Measurements from ENCODE around the gene NCL. TPM values are rescaled to one million over a fixed set of nuclear protein-coding genes. Genes with fewer than 3 reads are reported as not detected.
"Not testable (repeated sequence)": the region's sequence is repeated elsewhere in the genome, so short reads cannot be mapped to it uniquely, and the experiment has no call there.

The NCL gene
- total RNA-seq, 1 donor from 2014 or later = 346 TPM

GRCh38 chr2:231464576-231465540 is 574 bp upstream of the NCL start:
- DNase-seq (ENCODE audit: low spot score) = peak; percentile 99
- H3K4me3 Mint-ChIP-seq (ENCODE audit: unreplicated experiment) = peak overlapping the region; percentile 89
- H3K4me1 Mint-ChIP-seq (ENCODE audit: unreplicated experiment) = peaks cover 21% of the 10 kb centered on the region
- peak overlapping the region; percentile 96 for H3K27ac Mint-ChIP-seq (ENCODE audit: unreplicated experiment)
- TF ChIP-seq, protein P1, sequence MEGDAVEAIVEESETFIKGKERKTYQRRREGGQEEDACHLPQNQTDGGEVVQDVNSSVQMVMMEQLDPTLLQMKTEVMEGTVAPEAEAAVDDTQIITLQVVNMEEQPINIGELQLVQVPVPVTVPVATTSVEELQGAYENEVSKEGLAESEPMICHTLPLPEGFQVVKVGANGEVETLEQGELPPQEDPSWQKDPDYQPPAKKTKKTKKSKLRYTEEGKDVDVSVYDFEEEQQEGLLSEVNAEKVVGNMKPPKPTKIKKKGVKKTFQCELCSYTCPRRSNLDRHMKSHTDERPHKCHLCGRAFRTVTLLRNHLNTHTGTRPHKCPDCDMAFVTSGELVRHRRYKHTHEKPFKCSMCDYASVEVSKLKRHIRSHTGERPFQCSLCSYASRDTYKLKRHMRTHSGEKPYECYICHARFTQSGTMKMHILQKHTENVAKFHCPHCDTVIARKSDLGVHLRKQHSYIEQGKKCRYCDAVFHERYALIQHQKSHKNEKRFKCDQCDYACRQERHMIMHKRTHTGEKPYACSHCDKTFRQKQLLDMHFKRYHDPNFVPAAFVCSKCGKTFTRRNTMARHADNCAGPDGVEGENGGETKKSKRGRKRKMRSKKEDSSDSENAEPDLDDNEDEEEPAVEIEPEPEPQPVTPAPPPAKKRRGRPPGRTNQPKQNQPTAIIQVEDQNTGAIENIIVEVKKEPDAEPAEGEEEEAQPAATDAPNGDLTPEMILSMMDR (IDR thresholded peaks at IDR 0.05; ENCODE audit: unreplicated experiment) = no peak
- H3K36me3 Mint-ChIP-seq (ENCODE audit: low read depth, unreplicated experiment) = peaks cover 34% of the 10 kb centered on the region
- no peaks in the 10 kb centered on the region for H3K9me3 Mint-ChIP-seq (ENCODE audit: unreplicated experiment)
- peaks cover 10% of the 10 kb centered on the region for H3K27me3 Mint-ChIP-seq (ENCODE audit: unreplicated experiment)

- no peak for DNase-seq (ENCODE audit: low spot score)
- TF ChIP-seq, protein P1 (IDR thresholded peaks at IDR 0.05; ENCODE audit: unreplicated experiment) = no peak
- Mint-ChIP-seq H3K36me3 (ENCODE audit: low read depth, unreplicated experiment) (peaks cover 46% of the 10 kb centered on the region), H3K27me3 (ENCODE audit: unreplicated experiment) (peaks cover 10% of the 10 kb centered on the region), H3K27ac (ENCODE audit: unreplicated experiment) (peak overlapping the region; percentile 76), H3K4me1 (ENCODE audit: unreplicated experiment) (peaks cover 21% of the 10 kb centered on the region), H3K4me3 (ENCODE audit: unreplicated experiment) (peak overlapping the region; percentile 89), H3K9me3 (ENCODE audit: unreplicated experiment) (no peaks in the 10 kb centered on the region)
These were observed 1.4 kb downstream of the NCL start for GRCh38 chr2:231462729-231463465.

DNA sequence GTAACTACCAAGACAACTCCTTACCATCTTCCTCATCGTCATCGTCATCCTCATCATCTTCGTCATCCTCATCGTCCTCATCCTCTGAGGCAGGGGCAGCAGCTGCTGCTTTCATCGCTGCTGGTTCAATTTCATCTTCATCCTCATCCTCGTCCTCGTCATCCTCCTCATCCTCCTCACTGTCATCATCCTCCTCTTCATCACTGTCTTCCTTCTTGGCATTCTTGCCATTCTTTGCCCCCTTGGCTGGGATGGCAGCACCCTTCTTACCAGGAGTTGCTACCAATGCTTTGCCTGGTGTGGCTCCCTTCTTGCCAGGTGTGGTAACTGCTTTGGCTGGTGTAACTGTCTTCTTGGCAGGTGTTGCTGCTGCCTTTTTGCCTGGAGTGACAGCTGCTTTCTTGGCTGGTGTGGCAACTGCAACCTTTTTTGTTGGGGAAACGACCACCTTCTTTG is 2.7 kb downstream of the NCL start:
- Mint-ChIP-seq H3K4me3 (ENCODE audit: unreplicated experiment) (peak overlapping the region; percentile 54), H3K27me3 (ENCODE audit: unreplicated experiment) (peaks cover 10% of the 10 kb centered on the region), H3K36me3 (ENCODE audit: low read depth, unreplicated experiment) (peaks cover 50% of the 10 kb centered on the region), H3K4me1 (ENCODE audit: unreplicated experiment) (peaks cover 24% of the 10 kb centered on the region), H3K27ac (ENCODE audit: unreplicated experiment) (peak overlapping the region; percentile 85), H3K9me3 (ENCODE audit: unreplicated experiment) (no peaks in the 10 kb centered on the region)
- DNase-seq (ENCODE audit: low spot score) = no peak
- TF ChIP-seq, protein P1 (IDR thresholded peaks at IDR 0.05; ENCODE audit: unreplicated experiment) = no peak

DNA sequence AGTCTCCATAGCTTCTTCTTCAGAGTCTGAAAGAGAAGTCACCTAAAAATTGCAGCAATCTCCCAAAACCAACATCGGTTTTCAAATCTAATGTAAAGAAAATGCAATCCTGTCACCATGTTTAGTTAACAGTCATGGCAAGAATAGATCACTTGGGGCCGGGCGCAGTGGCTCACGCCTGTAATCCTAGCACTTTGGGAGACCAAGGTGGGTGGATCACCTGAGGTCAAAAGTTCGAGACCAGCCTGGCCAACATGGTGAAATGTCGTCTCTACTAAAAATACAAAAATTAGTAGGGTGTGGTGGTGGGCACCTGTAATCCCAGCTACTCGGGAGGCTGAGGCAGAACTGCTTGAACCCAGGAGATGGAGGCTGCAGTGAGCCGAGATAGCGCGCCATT is 3.4 kb downstream of the NCL start:
- Mint-ChIP-seq H3K36me3 (ENCODE audit: low read depth, unreplicated experiment) (peaks cover 56% of the 10 kb centered on the region), H3K4me3 (ENCODE audit: unreplicated experiment) (peak overlapping the region; percentile 4), H3K4me1 (ENCODE audit: unreplicated experiment) (peaks cover 29% of the 10 kb centered on the region)
- H3K9me3 Mint-ChIP-seq (ENCODE audit: unreplicated experiment); H3K27me3 Mint-ChIP-seq (ENCODE audit: unreplicated experiment); H3K27ac Mint-ChIP-seq (ENCODE audit: unreplicated experiment); DNase-seq (ENCODE audit: low spot score): not testable (repeated sequence)

- peaks cover 62% of the 10 kb centered on the region for H3K36me3 Mint-ChIP-seq (ENCODE audit: low read depth, unreplicated experiment)
- peak overlapping the region; percentile 45 for H3K4me3 Mint-ChIP-seq (ENCODE audit: unreplicated experiment)
- peaks cover 10% of the 10 kb centered on the region for H3K27me3 Mint-ChIP-seq (ENCODE audit: unreplicated experiment)
- H3K4me1 Mint-ChIP-seq (ENCODE audit: unreplicated experiment) = peaks cover 32% of the 10 kb centered on the region
- H3K27ac Mint-ChIP-seq (ENCODE audit: unreplicated experiment) = peak overlapping the region; percentile 46
- no peak for DNase-seq (ENCODE audit: low spot score)
- H3K9me3 Mint-ChIP-seq (ENCODE audit: unreplicated experiment) = no peaks in the 10 kb centered on the region
- TF ChIP-seq, protein P1 (IDR thresholded peaks at IDR 0.05; ENCODE audit: unreplicated experiment) = no peak
These were observed 4.0 kb downstream of the NCL start for GRCh38 chr2:231460073-231460835.
